Suprapubic skin (tissue), 4 donors: Measurements from ENCODE around the gene LRIG1. TPM values are rescaled to one million over a fixed set of nuclear protein-coding genes. Genes with fewer than 3 reads are reported as not detected.
A peak's percentile ranks its signal among the peaks of the same experiment; 100 is the strongest.

Experiments used
- DNase-seq, 2 donors: peaks; one replicate each; pipeline ENCODE4 v3.0.0-alpha.2; 2019; ENCODE audit warnings: low spot score in 2 of 2
- H3K27ac ChIP-seq: fragments of 200-600 bp; sonication (generic); one replicate; pipeline ENCODE4 v1.5.1; 2019
- H3K27me3 ChIP-seq: fragments of 200-600 bp; sonication (generic); one replicate; pipeline ENCODE4 v1.5.1; 2019
- H3K36me3 ChIP-seq: fragments of 200-600 bp; sonication (generic); one replicate; pipeline ENCODE4 v1.5.1; 2019
- H3K4me1 ChIP-seq: fragments of 200-600 bp; sonication (generic); one replicate; pipeline ENCODE4 v1.5.1; 2019
- H3K4me3 ChIP-seq: fragments of 200-600 bp; sonication (generic); one replicate; pipeline ENCODE4 v1.5.1; 2019; ENCODE audit warnings: mild to moderate bottlenecking
- H3K9me3 ChIP-seq: fragments of 200-600 bp; sonication (generic); one replicate; pipeline ENCODE4 v1.5.1; 2019
- EP300 ChIP-seq: sonication (generic); formaldehyde crosslinking; IDR thresholded peaks from one replicate; pipeline ENCODE4 v1.6.1; 2017; ENCODE audit warnings: antibody characterized with exemption
- POLR2A ChIP-seq, 2 donors: fragments of 450-650 bp; IDR thresholded peaks; one replicate each; pipeline ENCODE4 v1.6.1; 2017; ENCODE audit warnings: antibody characterized with exemption in 2 of 2, mild to moderate bottlenecking in 2 of 2, moderate library complexity in 2 of 2
- POLR2AphosphoS5 ChIP-seq, 3 donors: sonication (generic); formaldehyde crosslinking; IDR thresholded peaks; one replicate each; pipeline ENCODE4 v1.6.1; 2017; ENCODE audit warnings: antibody characterized with exemption in 3 of 3
- WGBS: methylation state at CpG from one replicate; pipeline ENCODE4 v1.1.5; 2018; 5-methylcytosine and 5-hydroxymethylcytosine counted together
- total RNA-seq, 4 donors: library from RNA; depleted of rRNA; stranded (reverse); fragments of >200 nt; gene quantifications; one replicate each; pipeline ENCODE4 v1.1.0, GENCODE V29; 2016
- TF ChIP-seq, protein P1 (sequence below), 2 donors: fragments of 200-600 bp in 1 of 2; fragments of 450-650 bp in 1 of 2; sonication (generic) in 1 of 2; IDR thresholded peaks; one replicate each; pipeline ENCODE4 v1.5.1; 2016 to 2019; ENCODE audit warnings: antibody characterized with exemption in 2 of 2, mild to moderate bottlenecking in 1 of 2, moderate library complexity in 1 of 2

The LRIG1 gene
- total RNA-seq, 4 donors from 2014 or later, result 69.1 to 88.0 (median 78.9) TPM

GRCh38 chr3:66398228-66399025 lies 102.4 kb downstream of the LRIG1 start:
- Histone ChIP-seq H3K36me3 (peaks cover 44% of the 10 kb centered on the region), H3K4me1 (peaks cover 34% of the 10 kb centered on the region), H3K27ac (peak overlapping the region; percentile 49), H3K27me3 (no peaks in the 10 kb centered on the region), H3K9me3 (no peaks in the 10 kb centered on the region), H3K4me3 (no peak overlapping the region)
- WGBS, result 65% methylated on average over 9 of the region's 9 CpGs
- no peak for TF ChIP-seq EP300
- TF ChIP-seq, protein P1, sequence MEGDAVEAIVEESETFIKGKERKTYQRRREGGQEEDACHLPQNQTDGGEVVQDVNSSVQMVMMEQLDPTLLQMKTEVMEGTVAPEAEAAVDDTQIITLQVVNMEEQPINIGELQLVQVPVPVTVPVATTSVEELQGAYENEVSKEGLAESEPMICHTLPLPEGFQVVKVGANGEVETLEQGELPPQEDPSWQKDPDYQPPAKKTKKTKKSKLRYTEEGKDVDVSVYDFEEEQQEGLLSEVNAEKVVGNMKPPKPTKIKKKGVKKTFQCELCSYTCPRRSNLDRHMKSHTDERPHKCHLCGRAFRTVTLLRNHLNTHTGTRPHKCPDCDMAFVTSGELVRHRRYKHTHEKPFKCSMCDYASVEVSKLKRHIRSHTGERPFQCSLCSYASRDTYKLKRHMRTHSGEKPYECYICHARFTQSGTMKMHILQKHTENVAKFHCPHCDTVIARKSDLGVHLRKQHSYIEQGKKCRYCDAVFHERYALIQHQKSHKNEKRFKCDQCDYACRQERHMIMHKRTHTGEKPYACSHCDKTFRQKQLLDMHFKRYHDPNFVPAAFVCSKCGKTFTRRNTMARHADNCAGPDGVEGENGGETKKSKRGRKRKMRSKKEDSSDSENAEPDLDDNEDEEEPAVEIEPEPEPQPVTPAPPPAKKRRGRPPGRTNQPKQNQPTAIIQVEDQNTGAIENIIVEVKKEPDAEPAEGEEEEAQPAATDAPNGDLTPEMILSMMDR (IDR thresholded peaks at IDR 0.05), result no peak
- no peak for TF ChIP-seq POLR2AphosphoS5 (IDR thresholded peaks at IDR 0.05)
- no peak for TF ChIP-seq POLR2A (IDR thresholded peaks at IDR 0.05)
- DNase-seq, result no peak

GRCh38 chr3:66397745-66398144 lies 103.1 kb downstream of the LRIG1 start:
- no peak for DNase-seq
- 53% methylated on average over 2 of the region's 2 CpGs for WGBS
- H3K9me3 ChIP-seq, result no peaks in the 10 kb centered on the region
- H3K27me3 ChIP-seq, result no peaks in the 10 kb centered on the region
- H3K36me3 ChIP-seq, result peaks cover 50% of the 10 kb centered on the region
- peak overlapping the region; percentile 14 for H3K27ac ChIP-seq
- no peak overlapping the region for H3K4me3 ChIP-seq
- peaks cover 34% of the 10 kb centered on the region for H3K4me1 ChIP-seq
- TF ChIP-seq POLR2A (IDR thresholded peaks at IDR 0.05), result no peak
- TF ChIP-seq POLR2AphosphoS5 (IDR thresholded peaks at IDR 0.05), result no peak
- TF ChIP-seq, protein P1 (IDR thresholded peaks at IDR 0.05), result no peak
- TF ChIP-seq EP300, result no peak

DNA sequence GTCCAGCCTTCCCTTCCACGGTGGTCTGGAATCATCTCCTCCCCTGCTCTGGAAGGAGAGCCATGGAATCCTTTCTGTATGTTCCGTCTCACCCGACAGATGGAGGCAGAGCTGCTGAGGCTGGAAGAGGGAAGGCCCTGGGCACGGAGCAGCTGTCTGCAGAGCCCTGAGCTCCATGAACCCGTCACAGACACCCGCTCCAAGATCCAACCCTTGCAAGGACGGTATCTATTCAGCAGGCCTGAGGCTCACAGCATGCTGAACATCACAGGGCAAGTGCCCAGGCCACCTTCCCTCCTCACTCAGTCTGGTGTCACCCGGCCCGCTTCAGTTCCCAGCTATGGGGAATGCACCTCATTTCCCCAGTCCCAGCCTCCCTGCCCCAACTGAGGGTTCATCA lies 103.9 kb downstream of the LRIG1 start:
- no peak for TF ChIP-seq EP300
- TF ChIP-seq, protein P1 (IDR thresholded peaks at IDR 0.05), result no peak
- no peak for TF ChIP-seq POLR2AphosphoS5 (IDR thresholded peaks at IDR 0.05)
- TF ChIP-seq POLR2A (IDR thresholded peaks at IDR 0.05), result no peak
- Histone ChIP-seq H3K27me3 (no peaks in the 10 kb centered on the region), H3K27ac (no peak overlapping the region), H3K4me1 (peaks cover 34% of the 10 kb centered on the region), H3K4me3 (no peak overlapping the region), H3K36me3 (peaks cover 54% of the 10 kb centered on the region), H3K9me3 (no peaks in the 10 kb centered on the region)
- DNase-seq, result peak; percentile 49 to 68
- 94% methylated on average over 9 of the region's 9 CpGs for WGBS

GRCh38 chr3:66396161-66396760 lies 104.6 kb downstream of the LRIG1 start:
- H3K36me3 ChIP-seq, result peaks cover 56% of the 10 kb centered on the region
- WGBS, result 68% methylated on average over 13 of the region's 13 CpGs

More at GRCh38 chr3:66396161-66396760, 104.6 kb downstream of the LRIG1 start:
- Histone ChIP-seq H3K27ac (no peak overlapping the region), H3K9me3 (no peaks in the 10 kb centered on the region), H3K4me1 (peaks cover 34% of the 10 kb centered on the region), H3K4me3 (no peak overlapping the region), H3K27me3 (no peaks in the 10 kb centered on the region)
- DNase-seq, result peak; percentile 40 to 72
- TF ChIP-seq, protein P1 (IDR thresholded peaks at IDR 0.05), result no peak
- TF ChIP-seq EP300, result no peak
- no peak for TF ChIP-seq POLR2A (IDR thresholded peaks at IDR 0.05)
- TF ChIP-seq POLR2AphosphoS5 (IDR thresholded peaks at IDR 0.05), result no peak
